Activated CD4-positive, alpha-beta T cell treated with anti-CD3 and anti-CD28 coated beads, Interleukin-2, amount 50 U/mL, for 16 hours (primary cell): ENCODE data around the gene MYO10.
"Not testable (repeated sequence)": the region's sequence is repeated elsewhere in the genome, so short reads cannot be mapped to it uniquely, and the experiment has no call there.

ENCODE experiments used
- DNase-seq: peaks from one replicate; pipeline ENCODE4 v3.0.0-alpha.2; 2020

The MYO10 gene

GRCh38 chr5:16936150-16936988 is at the start of gene MYO10:
Gene MYO10, minus strand, starts transcription at chr5:16936288. Its CDS starts 480 bp downstream, at chr5:16935808.
- DNase-seq, result peak; percentile 69

- not testable (repeated sequence) for DNase-seq
These were observed 49.2 kb upstream of the MYO10 start for GRCh38 chr5:16985304-16985703.

DNA sequence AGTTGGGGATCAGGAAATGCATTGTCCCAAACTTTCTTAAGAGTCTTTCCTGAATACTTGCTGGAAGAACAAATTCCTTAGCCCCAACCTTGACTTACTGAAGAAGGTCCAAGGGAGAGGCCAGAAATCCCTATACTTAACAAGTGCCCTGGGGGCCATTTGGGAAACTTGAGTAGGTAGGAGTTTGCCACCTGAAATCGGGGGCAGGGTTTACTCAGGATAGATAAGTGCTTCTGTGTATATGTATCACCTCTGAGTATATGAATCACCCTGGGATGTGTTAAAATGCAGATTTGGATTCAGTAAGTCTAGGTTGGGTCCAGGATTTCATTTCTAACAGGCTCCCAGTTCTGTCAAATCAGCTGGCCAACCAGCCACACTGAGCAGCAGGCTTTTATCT is 47.9 kb upstream of the MYO10 start:
- DNase-seq, result no peak

DNA sequence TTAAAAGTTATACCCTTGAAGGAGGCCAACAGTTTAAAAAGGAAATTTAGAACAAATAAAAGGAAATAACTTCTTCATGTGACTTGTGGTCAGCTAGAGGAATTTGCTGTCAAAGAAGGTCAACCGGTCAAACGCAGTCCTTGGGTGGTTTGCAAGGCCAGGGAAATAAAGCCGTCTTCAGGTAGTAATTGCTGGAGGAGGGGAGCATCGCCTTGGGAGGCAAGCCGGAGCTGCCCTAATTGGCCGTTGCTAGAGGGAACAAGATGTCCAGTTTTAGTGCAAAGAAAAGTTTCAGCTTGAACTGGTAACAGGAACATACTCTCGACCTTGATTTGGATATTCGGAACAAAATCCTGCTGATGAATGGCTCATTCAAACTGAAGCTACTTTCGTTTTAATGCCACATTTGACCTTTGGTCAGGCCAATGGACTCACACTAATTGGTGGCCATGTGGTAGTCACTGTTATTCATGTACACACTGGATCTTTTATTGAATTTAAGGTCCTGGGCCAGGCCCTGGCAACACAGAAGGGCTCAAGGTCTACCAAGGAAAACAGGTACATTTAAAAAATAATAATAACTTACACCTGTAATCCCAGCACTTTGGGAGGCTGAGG is 47.0 kb upstream of the MYO10 start:
- DNase-seq, result no peak

- DNase-seq, result no peak
These were observed 45.6 kb upstream of the MYO10 start for GRCh38 chr5:16981700-16982099.

DNA sequence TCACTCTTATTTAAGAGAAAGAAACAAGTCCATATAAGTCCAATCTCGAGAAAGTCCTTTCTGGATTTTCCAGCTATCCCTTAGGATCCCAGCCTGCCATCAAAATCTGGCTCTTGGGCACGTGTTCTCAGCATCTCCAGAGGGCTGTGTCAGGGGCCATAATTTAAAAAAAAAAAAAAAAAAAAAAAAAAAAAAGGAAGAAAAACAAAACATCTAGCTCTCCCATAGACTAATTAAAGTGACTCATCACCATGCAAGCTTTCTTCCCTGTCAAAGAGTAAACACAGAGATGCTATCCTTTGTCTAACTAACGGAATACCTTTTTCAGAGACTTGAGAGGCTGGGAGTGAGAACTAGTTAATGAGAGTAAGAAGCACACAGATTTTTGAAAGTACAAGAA is 44.9 kb upstream of the MYO10 start:
- DNase-seq, result no peak

DNA sequence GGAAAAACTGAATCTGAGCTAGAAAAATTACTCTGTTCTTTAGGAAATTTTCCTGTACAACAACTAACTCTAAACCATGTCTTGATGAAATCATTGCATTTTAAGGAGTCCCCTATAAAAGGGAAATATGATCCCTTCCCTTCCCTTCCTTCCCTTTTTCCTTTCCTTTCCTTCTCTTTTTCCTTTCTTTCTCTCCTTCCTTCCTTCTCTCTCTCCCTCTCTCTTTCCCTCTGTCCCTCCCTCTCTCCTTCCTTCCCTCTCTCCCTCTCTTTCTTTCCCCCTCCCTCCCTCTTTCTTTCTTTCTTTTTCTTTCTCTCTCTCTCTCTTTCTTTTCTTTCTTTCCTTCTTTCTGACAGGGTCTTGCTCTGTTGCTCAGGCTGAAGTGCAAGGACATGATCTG is 42.2 kb upstream of the MYO10 start:
- DNase-seq, result no peak

- no peak for DNase-seq
These were observed 40.5 kb upstream of the MYO10 start for GRCh38 chr5:16976625-16977008.

DNA sequence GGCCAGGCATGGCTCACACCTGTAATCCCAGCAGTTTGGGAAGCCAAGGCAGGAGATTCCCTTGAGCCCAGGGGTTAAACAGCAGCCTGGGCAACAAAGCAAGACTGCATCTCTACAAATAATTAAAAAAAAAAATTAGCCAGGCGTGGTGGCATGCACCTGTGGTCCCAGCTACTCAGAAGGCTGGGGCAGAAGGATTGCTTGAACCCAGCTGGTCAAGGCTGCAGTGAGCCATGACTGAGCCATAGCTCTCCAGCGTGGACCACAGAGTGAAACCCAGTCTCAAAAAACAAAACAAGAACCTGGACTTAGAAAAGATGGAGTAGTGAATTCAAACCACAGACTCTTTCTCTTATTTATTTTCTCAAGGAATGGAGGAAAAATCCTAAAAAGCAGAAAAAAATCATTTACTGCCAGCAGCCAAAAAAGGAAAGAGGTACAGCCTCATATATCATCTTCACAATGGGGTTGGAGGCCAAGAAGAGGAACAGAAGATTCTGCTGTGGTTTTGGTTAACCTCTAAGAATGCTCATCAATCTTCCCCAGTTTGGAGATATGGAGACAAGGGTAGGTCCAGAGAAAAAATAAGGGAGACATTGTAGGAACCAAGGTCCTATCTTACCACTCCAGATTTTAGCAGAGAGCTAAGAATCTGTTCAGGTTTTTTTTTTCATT is 40.0 kb upstream of the MYO10 start:
- no peak for DNase-seq

- DNase-seq, result no peak
These were observed 38.9 kb upstream of the MYO10 start for GRCh38 chr5:16974981-16975380.

GRCh38 chr5:16970826-16971225 is 34.7 kb upstream of the MYO10 start:
- DNase-seq, result no peak

DNA sequence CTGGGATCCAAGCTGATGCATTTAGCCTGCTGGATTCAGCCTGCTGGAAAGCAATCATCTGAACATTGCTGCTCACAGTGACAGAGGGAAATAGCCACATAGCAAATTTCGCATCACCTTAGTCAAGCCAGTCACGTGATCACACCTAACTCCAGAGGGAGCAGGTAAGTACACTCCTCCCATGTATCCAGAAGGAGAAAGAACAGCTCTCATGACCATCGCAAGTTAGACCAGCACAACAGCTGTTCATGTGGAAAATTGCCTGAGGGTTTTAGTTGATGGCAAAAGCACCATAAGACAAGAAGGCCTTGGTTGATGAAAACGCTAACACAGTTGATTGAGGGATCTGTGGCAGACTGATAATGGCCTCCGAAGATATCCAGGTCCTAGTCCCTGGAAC is 34.2 kb upstream of the MYO10 start:
- no peak for DNase-seq

DNA sequence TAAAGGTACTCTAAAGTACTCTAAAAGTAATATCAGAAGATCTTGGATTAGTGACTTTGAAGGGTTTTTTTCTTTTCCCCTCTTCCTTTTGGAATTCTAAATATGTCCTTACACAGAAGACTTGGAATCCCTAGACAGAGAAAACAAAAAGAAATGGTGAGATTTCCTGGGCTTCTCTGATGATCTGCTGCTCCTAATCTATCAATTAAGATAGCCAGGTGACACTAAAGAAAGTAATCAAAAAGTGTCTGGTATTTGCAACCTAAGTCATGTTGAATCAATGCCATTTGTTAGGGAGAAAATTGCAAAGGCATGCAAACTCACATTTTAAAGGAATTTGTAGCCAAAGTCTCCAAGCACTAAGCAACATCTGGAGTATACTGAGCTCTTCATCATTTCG is 29.5 kb upstream of the MYO10 start:
- DNase-seq, result no peak

DNA sequence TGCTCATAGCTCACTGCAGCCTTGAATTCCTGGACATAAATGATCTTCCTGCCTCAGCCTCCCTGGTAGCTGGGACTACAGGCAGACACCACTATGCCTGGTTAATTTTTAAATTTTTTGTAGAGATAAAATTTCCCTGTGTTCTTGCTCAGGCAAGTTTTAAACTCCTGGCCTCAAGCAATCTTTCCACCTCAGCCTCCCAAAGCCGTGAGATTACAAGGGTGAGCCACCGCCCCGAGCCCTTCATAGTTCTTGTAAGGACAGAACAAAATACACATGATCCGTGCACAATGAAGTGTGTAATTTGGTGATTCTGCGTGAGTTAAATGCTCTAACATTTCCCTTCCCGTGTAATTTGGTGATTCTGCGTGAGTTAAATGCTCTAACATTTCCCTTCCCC is 27.7 kb upstream of the MYO10 start:
- DNase-seq, result no peak

DNA sequence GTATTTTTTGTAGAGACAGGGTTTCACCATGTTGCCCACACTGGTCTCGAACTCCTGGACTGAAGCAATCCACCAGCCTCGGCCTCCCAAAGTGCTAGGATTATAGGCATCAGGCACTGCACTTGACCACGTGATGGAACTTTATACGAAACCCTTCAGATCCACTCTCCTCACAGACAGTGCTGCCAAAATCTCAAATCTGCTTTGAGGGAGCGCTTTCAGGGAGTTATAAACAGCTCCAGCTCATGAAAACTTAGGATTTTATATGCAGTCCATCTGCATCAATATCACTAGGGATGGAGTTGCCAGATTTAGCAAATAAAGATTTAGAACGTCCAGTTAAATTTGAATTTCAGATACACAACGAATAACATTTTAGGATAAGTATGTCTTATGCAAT is 25.0 kb upstream of the MYO10 start:
- no peak for DNase-seq

DNA sequence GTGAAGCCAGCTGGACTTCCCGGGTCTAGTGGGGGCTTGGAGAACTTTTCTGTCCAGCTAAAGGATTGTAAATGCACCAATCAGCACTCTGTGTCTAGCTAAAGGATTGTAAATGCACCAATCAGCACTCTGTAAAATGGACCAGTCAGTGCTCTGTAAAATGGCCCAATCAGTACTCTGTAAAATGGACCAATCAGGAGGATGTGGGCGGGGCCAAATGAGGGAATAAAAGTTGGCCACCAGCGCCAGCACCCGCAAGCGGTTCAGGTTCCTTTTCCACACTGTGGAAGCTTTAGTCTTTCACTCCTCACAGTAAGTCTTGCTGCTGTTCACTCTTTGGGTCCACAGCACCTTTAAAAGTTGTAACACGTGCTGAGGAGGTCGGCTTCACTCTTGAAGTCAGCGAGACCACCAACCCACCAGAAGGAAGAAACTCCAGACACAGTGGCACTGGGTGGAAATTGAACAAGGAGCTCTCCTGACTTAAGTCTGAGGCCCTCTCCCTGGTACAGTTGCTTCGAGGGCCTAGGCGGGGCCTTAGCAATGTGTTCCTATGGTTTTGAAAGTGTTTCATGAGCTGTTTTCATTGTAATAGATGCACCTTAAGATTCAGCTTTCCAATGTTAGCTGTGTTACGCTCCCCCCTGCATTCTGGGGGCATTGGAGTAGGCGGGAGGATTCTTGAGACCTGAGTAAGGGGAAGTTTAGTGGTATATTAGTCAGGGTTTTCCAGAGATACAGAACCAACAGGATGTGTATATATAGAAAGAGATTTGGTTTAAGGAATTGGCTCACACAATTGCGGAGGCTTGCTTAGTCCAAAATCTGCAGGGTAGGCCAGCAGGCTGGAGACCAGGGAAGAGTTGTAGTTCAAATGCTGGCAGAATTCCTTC is 21.5 kb upstream of the MYO10 start:
- DNase-seq, result no peak

DNA sequence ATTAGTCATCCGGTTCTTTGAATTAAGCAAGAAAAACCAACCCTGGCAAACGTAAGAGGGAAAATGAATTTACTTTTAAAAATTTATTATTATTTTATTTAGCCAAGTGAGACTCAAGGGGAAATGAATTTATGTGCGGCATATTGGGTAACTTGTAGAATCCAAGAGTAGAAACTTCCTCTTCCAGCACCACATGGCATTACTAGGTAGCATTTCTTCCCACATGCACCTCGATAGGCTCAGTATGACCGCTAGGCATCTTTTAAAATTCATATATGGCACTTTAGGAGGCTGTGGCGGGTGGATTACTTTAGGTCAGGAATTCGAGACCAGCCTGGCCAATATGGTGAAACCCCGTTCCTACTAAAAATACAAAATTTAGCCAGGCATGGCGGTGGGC is 17.6 kb upstream of the MYO10 start:
- DNase-seq, result no peak

- DNase-seq, result no peak
These were observed 17.0 kb upstream of the MYO10 start for GRCh38 chr5:16952968-16953671.

DNA sequence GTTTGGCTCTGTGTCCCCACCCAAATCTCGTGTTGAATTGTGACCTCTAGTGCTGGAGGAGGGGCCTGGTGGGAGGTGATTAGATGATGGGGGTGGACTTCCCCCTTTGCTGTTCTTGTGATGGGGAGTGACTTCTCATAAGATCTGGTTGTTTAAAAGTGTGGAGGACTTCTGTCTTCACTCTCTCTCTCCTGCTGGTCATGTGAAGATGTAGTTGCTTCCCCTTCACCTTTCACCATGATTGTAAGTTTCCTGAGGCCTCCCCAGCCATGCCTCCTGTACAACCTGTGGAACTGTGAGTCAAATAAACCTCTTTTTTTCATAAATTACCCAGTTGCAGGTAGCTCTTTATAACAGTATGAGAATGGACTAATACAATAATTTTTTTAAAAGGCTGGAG is 10.6 kb upstream of the MYO10 start:
- DNase-seq, result no peak

DNA sequence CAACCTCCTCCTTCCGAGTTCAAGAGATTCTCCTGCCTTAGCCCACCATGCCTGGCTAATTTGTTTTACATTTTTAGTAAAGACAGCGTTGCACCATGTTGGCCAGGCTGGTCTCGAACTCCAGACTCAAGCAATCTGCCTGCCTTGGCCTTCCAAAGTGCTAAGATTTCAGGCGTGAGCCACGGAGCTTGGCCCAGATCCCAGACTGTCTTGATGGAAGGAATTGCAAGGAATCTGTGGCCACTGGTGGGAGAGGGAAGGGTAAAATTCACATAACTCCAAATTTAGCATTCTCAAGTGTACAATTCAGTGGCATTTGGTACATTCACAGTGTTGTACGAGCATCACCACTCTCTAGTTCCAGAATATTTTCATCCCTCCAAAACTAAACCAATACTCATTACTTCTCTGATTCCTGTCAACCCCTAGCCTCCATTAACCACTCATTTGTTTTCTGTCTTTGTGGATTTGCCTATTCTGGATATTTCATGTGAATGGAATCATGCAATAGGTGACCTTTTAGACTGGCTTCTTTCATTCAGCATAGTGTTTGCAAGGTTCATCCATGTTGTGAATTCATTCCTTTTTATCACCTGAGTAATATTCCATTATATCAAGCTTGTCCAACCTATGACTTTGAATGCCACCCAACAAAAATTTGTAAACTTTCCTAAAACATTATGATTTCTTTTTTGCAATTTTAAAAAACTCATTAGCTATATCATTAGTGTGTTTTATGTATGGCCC is 8.9 kb upstream of the MYO10 start:
- DNase-seq, result no peak

DNA sequence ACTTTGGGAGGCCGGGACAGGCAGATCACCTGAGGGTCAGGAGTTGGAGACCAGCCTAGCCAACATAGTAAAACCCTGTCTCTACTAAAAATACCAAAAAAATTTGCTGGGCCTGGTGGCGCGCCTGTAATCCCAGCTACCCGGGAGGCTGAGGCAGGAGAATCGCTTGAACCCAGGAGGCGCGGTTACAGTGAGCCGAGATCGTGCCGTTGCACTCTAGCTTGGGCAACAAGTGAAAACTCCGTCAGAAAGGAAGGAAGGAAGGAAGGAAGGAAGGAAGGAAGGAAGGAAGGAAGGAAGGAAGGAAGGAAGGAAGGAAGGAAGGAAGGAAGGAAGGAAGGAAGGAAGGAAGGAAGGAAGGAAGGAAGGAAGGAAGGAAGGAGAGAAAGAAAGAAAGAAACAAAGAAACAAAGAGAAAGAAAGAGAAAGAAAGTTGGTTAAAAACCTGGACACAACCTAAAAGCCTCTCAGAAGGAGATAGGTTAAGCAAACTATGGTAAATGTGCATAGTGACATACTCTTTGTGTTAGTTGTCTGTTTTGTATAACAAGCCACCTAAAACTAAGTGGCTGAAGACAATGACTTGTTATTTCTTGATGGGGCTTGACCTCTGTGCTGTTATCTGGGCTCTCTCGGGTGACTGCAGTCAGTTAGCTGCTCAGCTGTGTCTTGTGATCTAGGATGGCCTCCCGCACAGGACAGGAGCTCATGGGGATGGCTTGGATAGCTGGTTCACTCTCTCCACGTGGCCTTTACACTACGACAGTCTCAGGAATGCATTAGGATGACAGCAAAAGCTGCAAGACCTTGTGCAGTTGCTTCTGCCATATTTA is 8.0 kb upstream of the MYO10 start:
- no peak for DNase-seq
